Neural cell (in vitro differentiated cells): Measurements from ENCODE around the gene UMAD1. TPM values are rescaled to one million over a fixed set of nuclear protein-coding genes. Genes with fewer than 3 reads are reported as not detected.

Experiments used
- H2AFZ ChIP-seq: fragments of 200-600, 300-800 bp; sonication (generic), shearing (Covaris generic); 2 replicates; pipeline ENCODE4 v1.6.0; 2014; ENCODE audit warnings: low read depth, mild to moderate bottlenecking, antibody characterized with exemption, low read length, moderate library complexity
- H3F3A ChIP-seq: fragments of 200-600 bp; shearing (Covaris generic); 2 replicates; pipeline ENCODE4 v1.6.1; 2016; ENCODE audit warnings: mild to moderate bottlenecking, moderate library complexity, mixed read lengths, antibody characterized with exemption, low read length; ENCODE audit not compliant: insufficient read depth, poor library complexity, severe bottlenecking
- H3K27ac ChIP-seq: fragments of 200-600, 300-800 bp; sonication (generic), shearing (Covaris generic); 2 replicates; pipeline ENCODE4 v1.5.1; 2014; ENCODE audit warnings: mild to moderate bottlenecking, low read length, moderate library complexity
- H3K27me3 ChIP-seq: fragments of 300-800, 200-600 bp; sonication (generic), shearing (Covaris generic); 2 replicates; pipeline ENCODE4 v1.6.0; 2014; ENCODE audit warnings: mild to moderate bottlenecking, low read depth, low read length, moderate library complexity; ENCODE audit not compliant: insufficient read depth
- H3K36me3 ChIP-seq: fragments of 300-800, 200-600 bp; sonication (generic), shearing (Covaris generic); 2 replicates; pipeline ENCODE4 v1.5.1; 2014; ENCODE audit warnings: mild to moderate bottlenecking, antibody characterized with exemption, low read length, moderate library complexity; ENCODE audit not compliant: insufficient read depth
- H3K4me2 ChIP-seq: fragments of 300-800, 200-600 bp; sonication (generic), shearing (Covaris generic); 2 replicates; pipeline ENCODE4 v1.6.0; 2014; ENCODE audit warnings: mild to moderate bottlenecking, low read length
- H3K4me3 ChIP-seq: fragments of 300-800, 200-600 bp; sonication (generic), shearing (Covaris generic); 2 replicates; pipeline ENCODE4 v1.5.1; 2014; ENCODE audit warnings: mild to moderate bottlenecking, low read length, moderate library complexity
- H3K79me2 ChIP-seq: fragments of 200-600 bp; shearing (Covaris generic); replicated peaks from 2 replicates; pipeline ENCODE4 v1.6.0; 2014; ENCODE audit warnings: mild to moderate bottlenecking, low read length, moderate library complexity; ENCODE audit not compliant: insufficient read depth
- H3K9ac ChIP-seq: fragments of 300-800, 200-600 bp; sonication (generic), shearing (Covaris generic); 2 replicates; pipeline ENCODE4 v1.6.1; 2016; ENCODE audit warnings: mild to moderate bottlenecking, low read length, mixed read lengths
- H3K9me2 ChIP-seq: fragments of 200-600 bp; shearing (Covaris generic); 2 replicates; pipeline ENCODE4 v1.6.1; 2016; ENCODE audit warnings: mild to moderate bottlenecking, low read length, mixed read lengths; ENCODE audit not compliant: insufficient read depth
- H3K9me3 ChIP-seq: fragments of 200-600, 300-800 bp; sonication (generic), shearing (Covaris generic); 2 replicates; pipeline ENCODE4 v1.6.1; 2016; ENCODE audit warnings: mild to moderate bottlenecking, mixed run types, low read length, moderate library complexity, mixed read lengths
- H4K20me1 ChIP-seq: fragments of 200-600 bp; shearing (Covaris generic); 2 replicates; pipeline ENCODE4 v1.6.1; 2016; ENCODE audit warnings: mild to moderate bottlenecking, mixed run types; ENCODE audit not compliant: insufficient read depth
- EP300 ChIP-seq: fragments of 450-650 bp; conservative IDR thresholded peaks from 2 replicates; pipeline ENCODE4 v1.6.1; 2014; ENCODE audit warnings: antibody characterized with exemption, mild to moderate bottlenecking, moderate library complexity; ENCODE audit not compliant: poor library complexity, severe bottlenecking
- EZH2 ChIP-seq: fragments of 200-600, 300-800 bp; shearing (Covaris generic), sonication (generic); IDR thresholded peaks from 2 replicates; pipeline ENCODE4 v1.6.1; 2014; ENCODE audit warnings: antibody characterized with exemption, low read length, borderline replicate concordance, mild to moderate bottlenecking; ENCODE audit not compliant: insufficient read depth, poor library complexity, severe bottlenecking
- MXI1 ChIP-seq: fragments of 450-650 bp; conservative IDR thresholded peaks from 2 replicates; pipeline ENCODE4 v1.6.1; 2014; ENCODE audit warnings: antibody characterized with exemption, mild to moderate bottlenecking; ENCODE audit not compliant: poor library complexity, severe bottlenecking
- POLR2AphosphoS5 ChIP-seq: IDR thresholded peaks from 2 replicates; pipeline ENCODE4 v1.6.1; 2012
- RAD21 ChIP-seq: fragments of 450-650 bp; conservative IDR thresholded peaks from 2 replicates; pipeline ENCODE4 v1.6.1; 2014; ENCODE audit warnings: antibody characterized with exemption, mild to moderate bottlenecking, moderate library complexity
- SMC3 ChIP-seq: fragments of 450-650 bp; conservative IDR thresholded peaks from 2 replicates; pipeline ENCODE4 v1.6.1; 2014; ENCODE audit warnings: antibody characterized with exemption, mild to moderate bottlenecking, moderate library complexity; ENCODE audit not compliant: poor library complexity
- TAF1 ChIP-seq: IDR thresholded peaks from 2 replicates; pipeline ENCODE4 v1.6.1; 2012; ENCODE audit warnings: low read depth
- polyA plus RNA-seq: library from polyadenylated mRNA; depleted of rRNA; stranded (reverse); fragments of >200 nt; gene quantifications from 2 replicates; pipeline ENCODE4 v1.2.3, GENCODE V29; 2014
- TF ChIP-seq, protein P1 (sequence below): IDR thresholded peaks from 2 replicates; pipeline ENCODE4 v1.6.1; 2012; ENCODE audit warnings: borderline replicate concordance
- TF ChIP-seq, protein P2 (sequence below): fragments of 450-650 bp; IDR thresholded peaks from 2 replicates; pipeline ENCODE4 v1.5.1; 2014; ENCODE audit warnings: antibody characterized with exemption, mild to moderate bottlenecking, moderate library complexity; ENCODE audit not compliant: poor library complexity, severe bottlenecking

UMAD1 gene
- polyA plus RNA-seq, 1 donor from 2014 or later: 14.7 TPM

DNA sequence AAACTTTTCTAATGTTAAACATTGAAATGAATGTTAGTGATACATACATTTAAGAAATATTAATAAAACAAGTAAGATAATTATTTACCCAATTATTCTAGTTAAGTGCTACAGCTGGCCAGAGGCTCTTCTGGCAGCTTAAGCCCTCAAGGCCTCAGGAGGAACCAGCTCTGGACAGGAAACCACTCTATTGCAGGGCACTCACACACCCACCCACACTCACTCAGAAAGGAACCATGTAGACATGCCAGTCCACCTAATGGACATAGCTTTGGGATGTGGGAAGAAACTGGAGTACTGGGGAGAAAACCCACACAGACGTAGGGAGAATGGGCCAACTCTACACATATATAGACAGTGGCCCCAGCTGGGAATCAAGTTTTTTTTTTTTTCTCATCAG, 28.2 kb downstream of the UMAD1 start:
- H3K27ac ChIP-seq: no peak overlapping the region
- H4K20me1 ChIP-seq: no peaks in the 10 kb centered on the region
- TF ChIP-seq RAD21 (no peak), TAF1 (no peak), EZH2 (no peak), POLR2AphosphoS5 (no peak), SMC3 (no peak), EP300 (no peak), MXI1 (no peak)
- TF ChIP-seq, protein P1, sequence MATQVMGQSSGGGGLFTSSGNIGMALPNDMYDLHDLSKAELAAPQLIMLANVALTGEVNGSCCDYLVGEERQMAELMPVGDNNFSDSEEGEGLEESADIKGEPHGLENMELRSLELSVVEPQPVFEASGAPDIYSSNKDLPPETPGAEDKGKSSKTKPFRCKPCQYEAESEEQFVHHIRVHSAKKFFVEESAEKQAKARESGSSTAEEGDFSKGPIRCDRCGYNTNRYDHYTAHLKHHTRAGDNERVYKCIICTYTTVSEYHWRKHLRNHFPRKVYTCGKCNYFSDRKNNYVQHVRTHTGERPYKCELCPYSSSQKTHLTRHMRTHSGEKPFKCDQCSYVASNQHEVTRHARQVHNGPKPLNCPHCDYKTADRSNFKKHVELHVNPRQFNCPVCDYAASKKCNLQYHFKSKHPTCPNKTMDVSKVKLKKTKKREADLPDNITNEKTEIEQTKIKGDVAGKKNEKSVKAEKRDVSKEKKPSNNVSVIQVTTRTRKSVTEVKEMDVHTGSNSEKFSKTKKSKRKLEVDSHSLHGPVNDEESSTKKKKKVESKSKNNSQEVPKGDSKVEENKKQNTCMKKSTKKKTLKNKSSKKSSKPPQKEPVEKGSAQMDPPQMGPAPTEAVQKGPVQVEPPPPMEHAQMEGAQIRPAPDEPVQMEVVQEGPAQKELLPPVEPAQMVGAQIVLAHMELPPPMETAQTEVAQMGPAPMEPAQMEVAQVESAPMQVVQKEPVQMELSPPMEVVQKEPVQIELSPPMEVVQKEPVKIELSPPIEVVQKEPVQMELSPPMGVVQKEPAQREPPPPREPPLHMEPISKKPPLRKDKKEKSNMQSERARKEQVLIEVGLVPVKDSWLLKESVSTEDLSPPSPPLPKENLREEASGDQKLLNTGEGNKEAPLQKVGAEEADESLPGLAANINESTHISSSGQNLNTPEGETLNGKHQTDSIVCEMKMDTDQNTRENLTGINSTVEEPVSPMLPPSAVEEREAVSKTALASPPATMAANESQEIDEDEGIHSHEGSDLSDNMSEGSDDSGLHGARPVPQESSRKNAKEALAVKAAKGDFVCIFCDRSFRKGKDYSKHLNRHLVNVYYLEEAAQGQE: no peak
- TF ChIP-seq, protein P2, sequence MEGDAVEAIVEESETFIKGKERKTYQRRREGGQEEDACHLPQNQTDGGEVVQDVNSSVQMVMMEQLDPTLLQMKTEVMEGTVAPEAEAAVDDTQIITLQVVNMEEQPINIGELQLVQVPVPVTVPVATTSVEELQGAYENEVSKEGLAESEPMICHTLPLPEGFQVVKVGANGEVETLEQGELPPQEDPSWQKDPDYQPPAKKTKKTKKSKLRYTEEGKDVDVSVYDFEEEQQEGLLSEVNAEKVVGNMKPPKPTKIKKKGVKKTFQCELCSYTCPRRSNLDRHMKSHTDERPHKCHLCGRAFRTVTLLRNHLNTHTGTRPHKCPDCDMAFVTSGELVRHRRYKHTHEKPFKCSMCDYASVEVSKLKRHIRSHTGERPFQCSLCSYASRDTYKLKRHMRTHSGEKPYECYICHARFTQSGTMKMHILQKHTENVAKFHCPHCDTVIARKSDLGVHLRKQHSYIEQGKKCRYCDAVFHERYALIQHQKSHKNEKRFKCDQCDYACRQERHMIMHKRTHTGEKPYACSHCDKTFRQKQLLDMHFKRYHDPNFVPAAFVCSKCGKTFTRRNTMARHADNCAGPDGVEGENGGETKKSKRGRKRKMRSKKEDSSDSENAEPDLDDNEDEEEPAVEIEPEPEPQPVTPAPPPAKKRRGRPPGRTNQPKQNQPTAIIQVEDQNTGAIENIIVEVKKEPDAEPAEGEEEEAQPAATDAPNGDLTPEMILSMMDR: no peak
- H3K4me2 ChIP-seq: no peak overlapping the region
- no peaks in the 10 kb centered on the region for H3K79me2 ChIP-seq
- H3K9me3 ChIP-seq: no peaks in the 10 kb centered on the region
- H3K9ac ChIP-seq: no peak overlapping the region
- H3K36me3 ChIP-seq: no peaks in the 10 kb centered on the region
- no peak overlapping the region for H3K4me3 ChIP-seq
- H3K27me3 ChIP-seq: no peaks in the 10 kb centered on the region
- H3F3A ChIP-seq: no peaks in the 10 kb centered on the region
- H2AFZ ChIP-seq: no peak overlapping the region
- no peaks in the 10 kb centered on the region for H3K9me2 ChIP-seq

DNA sequence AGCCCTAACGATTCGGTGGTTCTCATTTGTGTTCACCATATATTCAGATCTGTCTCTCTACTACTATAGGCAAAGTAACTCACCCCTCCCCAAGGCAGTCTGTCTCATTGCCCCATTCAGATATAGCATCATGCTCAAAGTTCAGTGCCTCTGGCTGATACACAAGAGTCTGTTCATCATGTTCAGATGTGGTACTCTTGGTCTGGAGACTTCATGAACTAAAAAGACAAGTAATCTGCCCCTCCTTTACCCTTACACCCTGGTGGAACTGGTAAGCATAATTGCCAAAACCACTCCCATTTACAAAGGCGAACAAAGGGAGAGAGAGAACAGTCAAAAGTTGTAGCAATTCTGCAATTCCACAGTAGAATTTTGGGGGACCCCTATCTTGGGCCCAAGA, 29.9 kb downstream of the UMAD1 start:
- Histone ChIP-seq H3K4me2 (no peak overlapping the region), H3K79me2 (no peaks in the 10 kb centered on the region), H2AFZ (no peak overlapping the region), H3K9ac (no peak overlapping the region), H3F3A (no peaks in the 10 kb centered on the region), H4K20me1 (no peaks in the 10 kb centered on the region), H3K9me3 (no peaks in the 10 kb centered on the region), H3K4me3 (no peak overlapping the region), H3K27ac (no peak overlapping the region), H3K27me3 (no peaks in the 10 kb centered on the region), H3K36me3 (no peaks in the 10 kb centered on the region), H3K9me2 (no peaks in the 10 kb centered on the region)
- no peak for TF ChIP-seq EZH2
- TF ChIP-seq, protein P2: no peak
- no peak for TF ChIP-seq EP300
- no peak for TF ChIP-seq TAF1
- no peak for TF ChIP-seq RAD21
- TF ChIP-seq SMC3: no peak
- TF ChIP-seq, protein P1: no peak
- TF ChIP-seq MXI1: no peak
- TF ChIP-seq POLR2AphosphoS5: no peak
